GM19438 (cell line): ENCODE results near the gene UTP18.
"Not testable (repeated sequence)": the region's sequence is repeated elsewhere in the genome, so short reads cannot be mapped to it uniquely, and the experiment has no call there.

Experiments used
- ATAC-seq: cut with Tn5 transposase; IDR thresholded peaks from one replicate; pipeline ENCODE4 v1.9.1; 2021; ENCODE audit warnings: low read depth; ENCODE audit not compliant: unreplicated experiment

Gene UTP18

GRCh38 chr17:51258756-51259563 lies 1.4 kb upstream of the UTP18 start:
- ATAC-seq = no peak

- peak; percentile 80 for ATAC-seq
These were observed 646 bp upstream of the UTP18 start, which contains the start of gene MBTD1 for GRCh38 chr17:51259564-51260236. MBTD1 (minus strand) TSS chr17:51260049; CDS start chr17:51225161, 34,888 bp downstream.

GRCh38 chr17:51261024-51261963 lies 948 bp downstream of the UTP18 start:
- no peak for ATAC-seq

GRCh38 chr17:51263006-51263405 lies 2.7 kb downstream of the UTP18 start:
- no peak for ATAC-seq

- not testable (repeated sequence) for ATAC-seq
These were observed 4.1 kb downstream of the UTP18 start for GRCh38 chr17:51264466-51264865.

- no peak for ATAC-seq
These were observed 9.6 kb downstream of the UTP18 start for GRCh38 chr17:51269991-51270390.

- ATAC-seq = no peak
These were observed 10.3 kb downstream of the UTP18 start for GRCh38 chr17:51270636-51271035.

- ATAC-seq = no peak
These were observed 12.5 kb downstream of the UTP18 start for GRCh38 chr17:51272812-51273211.

GRCh38 chr17:51275381-51275780 lies 15.0 kb downstream of the UTP18 start:
- no peak for ATAC-seq

- ATAC-seq = no peak
These were observed 18.8 kb downstream of the UTP18 start for GRCh38 chr17:51279183-51279582.

- ATAC-seq = no peak
These were observed 27.1 kb downstream of the UTP18 start for GRCh38 chr17:51287412-51287811.

- no peak for ATAC-seq
These were observed 29.4 kb downstream of the UTP18 start for GRCh38 chr17:51289696-51290111.

GRCh38 chr17:51294338-51294737 lies 34.0 kb downstream of the UTP18 start:
- ATAC-seq = not testable (repeated sequence)

GRCh38 chr17:51298508-51299371 lies 38.4 kb downstream of the UTP18 start:
- ATAC-seq = no peak

- no peak for ATAC-seq
These were observed 39.5 kb downstream of the UTP18 start for GRCh38 chr17:51299859-51300258.

GRCh38 chr17:51305182-51305581 lies 44.8 kb downstream of the UTP18 start:
- ATAC-seq = no peak

GRCh38 chr17:51312003-51312402 lies 51.7 kb downstream of the UTP18 start:
- not testable (repeated sequence) for ATAC-seq

- no peak for ATAC-seq
These were observed 58.8 kb downstream of the UTP18 start for GRCh38 chr17:51319186-51319585.

- ATAC-seq = no peak
These were observed 62.2 kb downstream of the UTP18 start for GRCh38 chr17:51322390-51323029.
